CD4-positive, alpha-beta T cell (primary cell): ENCODE results near the gene PPP1R14B. TPM values are rescaled to one million over a fixed set of nuclear protein-coding genes. Genes with fewer than 3 reads are reported as not detected.

Source experiments
- ATAC-seq: fragments of 200-7000 bp; cut with Tn5 transposase; one replicate; pipeline ENCODE4 v1.10.0; 2022; ENCODE audit warnings: mild to moderate bottlenecking; ENCODE audit not compliant: poor library complexity
- CTCF ChIA-PET: fragments of 350-600 bp; sonication (Branson Sonifier 250); formaldehyde crosslinking; loops from one replicate; lab custom pipeline; 2021; ENCODE audit warnings: antibody characterized with exemption, inconsistent platforms; lab: Charles Lee
- POLR2A ChIA-PET: fragments of 350-600 bp; sonication (Branson Sonifier 250); formaldehyde crosslinking; loops from one replicate; lab custom pipeline; 2021; ENCODE audit warnings: antibody characterized with exemption, inconsistent platforms; lab: Charles Lee
- DNase-seq, 14 experiments: peaks; one replicate each; pipeline ENCODE4 v3.0.0-alpha.2; 2013 to 2020; ENCODE audit warnings: mixed read lengths in 2 of 14
- H3K27ac ChIP-seq, 2 donors: one replicate each; pipeline versions ENCODE4 v1.5.1 to v1.7.0; 2013; ENCODE audit warnings: low read length in 2 of 2, low read depth in 1 of 2, mild to moderate bottlenecking in 1 of 2
- H3K27me3 ChIP-seq, 2 experiments: 1 replicate in 1 of 2; 2 replicates in 1 of 2; pipeline versions ENCODE4 v1.6.1 to v1.7.0; 2013; ENCODE audit warnings: low read length in 2 of 2, control low read depth in 1 of 2, mild to moderate bottlenecking in 1 of 2, moderate library complexity in 1 of 2; ENCODE audit not compliant: insufficient read depth in 2 of 2, control insufficient read depth in 1 of 2
- H3K36me3 ChIP-seq: one replicate; pipeline ENCODE4 v1.6.1; 2013; ENCODE audit warnings: low read length, control low read depth; ENCODE audit not compliant: insufficient read depth
- H3K4me1 ChIP-seq: one replicate; pipeline ENCODE4 v1.6.1; 2013; ENCODE audit warnings: low read length, control low read depth; ENCODE audit not compliant: insufficient read depth
- H3K4me3 ChIP-seq: one replicate; pipeline ENCODE4 v1.5.1; 2013; ENCODE audit warnings: mild to moderate bottlenecking, low read length, moderate library complexity
- H3K9me3 ChIP-seq, 2 experiments: 1 replicate in 1 of 2; 2 replicates in 1 of 2; pipeline versions ENCODE4 v1.6.1 to v1.7.0; 2013; ENCODE audit warnings: low read length in 2 of 2, mild to moderate bottlenecking in 2 of 2, control low read depth in 1 of 2, moderate library complexity in 1 of 2; ENCODE audit not compliant: control insufficient read depth in 1 of 2, insufficient read depth in 1 of 2
- H3K27ac Mint-ChIP-seq: one replicate; pipeline ENCODE4 v1.8.0; 2020; ENCODE audit warnings: mixed read lengths
- H3K27me3 Mint-ChIP-seq: one replicate; pipeline ENCODE4 v1.8.0; 2021; ENCODE audit warnings: mixed read lengths
- H3K36me3 Mint-ChIP-seq: one replicate; pipeline ENCODE4 v1.8.0; 2021; ENCODE audit warnings: low read depth, mixed read lengths
- H3K4me1 Mint-ChIP-seq: one replicate; pipeline ENCODE4 v1.8.0; 2021; ENCODE audit warnings: low read depth, mixed read lengths
- H3K4me3 Mint-ChIP-seq: one replicate; pipeline ENCODE4 v1.8.0; 2020; ENCODE audit warnings: mild to moderate bottlenecking, mixed read lengths
- H3K9me3 Mint-ChIP-seq: one replicate; pipeline ENCODE4 v1.8.0; 2020; ENCODE audit warnings: mixed read lengths
- intact Hi-C, 2 experiments: fragments of 100-400 bp; cut with DNase I in 1 of 2; cut with micrococcal nuclease in 1 of 2; formaldehyde crosslinking; loops; one replicate each; pipeline versions ENCODE4 v1.15.1 to v1.9.0; 2023 to 2025; cut with DNase I, micrococcal nuclease
- total RNA-seq, 174 experiments: library from RNA in 2 of 174; stranded (reverse) in 2 of 174; gene quantifications; one replicate each; pipeline ENCODE4 v1.2.3 and lab custom pipeline; 2021 to 2026
- TF ChIP-seq, protein P1 (sequence below): fragments of 200-600 bp; IDR thresholded peaks from one replicate; pipeline ENCODE4 v1.8.0; 2022; ENCODE audit warnings: antibody characterized with exemption, mild to moderate bottlenecking

Gene PPP1R14B
- total RNA-seq, 2 experiments from 2014 or later = 17.1 to 21.0 TPM

GRCh38 chr11:64275031-64275800 lies 28.5 kb upstream of the PPP1R14B start:
- DNase-seq (no peak), ATAC-seq (no peak)
- peaks cover 3% of the 10 kb centered on the region for H3K27me3 Mint-ChIP-seq
- no peaks in the 10 kb centered on the region for H3K9me3 Mint-ChIP-seq
- H3K36me3 ChIP-seq = peaks cover 22% of the 10 kb centered on the region
- H3K4me1 ChIP-seq = peaks cover 21% of the 10 kb centered on the region
- no peaks in the 10 kb centered on the region for H3K27me3 ChIP-seq
- no peak overlapping the region for H3K27ac ChIP-seq
- CTCF ChIA-PET = interaction anchor here (0.6 to 1.6 kb wide), 4 partner anchors 24 to 1452 kb away, joined by 3 to 5 read pairs (median 3); partner anchors contain the start of gene PLCB3
- H3K9me3 ChIP-seq = no peaks in the 10 kb centered on the region
- no peak overlapping the region for H3K4me3 ChIP-seq
- POLR2A ChIA-PET = interaction anchor here (1.0 kb wide), 1 partner anchor 68 kb away, joined by 3 read pairs; no protein-coding TSS in a partner anchor
- H3K4me1 Mint-ChIP-seq = peaks cover 12% of the 10 kb centered on the region
- TF ChIP-seq, protein P1, sequence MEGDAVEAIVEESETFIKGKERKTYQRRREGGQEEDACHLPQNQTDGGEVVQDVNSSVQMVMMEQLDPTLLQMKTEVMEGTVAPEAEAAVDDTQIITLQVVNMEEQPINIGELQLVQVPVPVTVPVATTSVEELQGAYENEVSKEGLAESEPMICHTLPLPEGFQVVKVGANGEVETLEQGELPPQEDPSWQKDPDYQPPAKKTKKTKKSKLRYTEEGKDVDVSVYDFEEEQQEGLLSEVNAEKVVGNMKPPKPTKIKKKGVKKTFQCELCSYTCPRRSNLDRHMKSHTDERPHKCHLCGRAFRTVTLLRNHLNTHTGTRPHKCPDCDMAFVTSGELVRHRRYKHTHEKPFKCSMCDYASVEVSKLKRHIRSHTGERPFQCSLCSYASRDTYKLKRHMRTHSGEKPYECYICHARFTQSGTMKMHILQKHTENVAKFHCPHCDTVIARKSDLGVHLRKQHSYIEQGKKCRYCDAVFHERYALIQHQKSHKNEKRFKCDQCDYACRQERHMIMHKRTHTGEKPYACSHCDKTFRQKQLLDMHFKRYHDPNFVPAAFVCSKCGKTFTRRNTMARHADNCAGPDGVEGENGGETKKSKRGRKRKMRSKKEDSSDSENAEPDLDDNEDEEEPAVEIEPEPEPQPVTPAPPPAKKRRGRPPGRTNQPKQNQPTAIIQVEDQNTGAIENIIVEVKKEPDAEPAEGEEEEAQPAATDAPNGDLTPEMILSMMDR = no peak
- peaks cover 19% of the 10 kb centered on the region for H3K36me3 Mint-ChIP-seq
- intact Hi-C loops = no loop called here
- no peak overlapping the region for H3K27ac Mint-ChIP-seq
- peak overlapping the region; percentile 25 for H3K4me3 Mint-ChIP-seq

DNA sequence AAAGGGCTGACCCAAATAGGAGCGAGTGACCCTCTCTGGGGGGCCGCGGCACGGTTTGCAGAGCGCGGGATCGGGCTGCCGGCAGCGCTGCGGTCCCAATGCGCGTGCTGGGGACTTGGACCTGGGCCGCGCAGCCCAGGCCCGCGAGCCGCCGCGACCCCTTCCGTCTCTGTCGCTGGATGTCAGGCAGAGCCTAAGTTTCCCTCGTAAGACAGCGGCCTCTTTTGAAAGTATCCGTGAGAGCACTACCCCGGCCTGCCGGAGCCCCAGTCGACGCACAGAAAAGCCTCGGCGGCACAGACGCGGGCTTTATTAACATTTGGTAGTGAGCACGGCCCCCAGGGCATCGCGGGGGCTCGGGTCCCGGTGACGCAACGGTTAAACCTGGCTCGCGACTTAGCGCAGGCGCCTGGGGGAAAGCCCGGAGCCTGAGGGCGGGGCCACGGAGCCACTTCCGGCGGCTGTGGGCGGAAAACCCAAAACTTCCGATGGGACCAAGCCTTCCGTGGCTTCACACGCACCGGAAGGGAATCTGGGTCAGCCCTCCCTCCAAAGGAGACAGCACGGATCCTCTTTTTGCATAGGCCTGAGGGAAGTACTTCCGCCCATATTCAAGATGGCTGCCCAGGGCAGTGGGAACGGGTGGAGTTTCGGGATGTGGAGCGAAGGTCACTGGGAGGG lies 22.9 kb upstream of the PPP1R14B start:
- H3K27ac ChIP-seq = peak overlapping the region; percentile 92 to 99
- CTCF ChIA-PET = interaction anchor here (0.7 to 3.4 kb wide), 10 partner anchors 23 to 84 kb away, joined by 3 to 19 read pairs (median 6); partner anchors contain the start of genes ESRRA, PPP1R14B, PRDX5 and STIP1
- peak overlapping the region; percentile 99 for H3K27ac Mint-ChIP-seq
- TF ChIP-seq, protein P1 = no peak
- no peaks in the 10 kb centered on the region for H3K27me3 ChIP-seq
- peak overlapping the region; percentile 97 for H3K4me3 ChIP-seq
- ATAC-seq (peak; percentile 68), DNase-seq (peak; percentile 94 to 99 (median 96))
- H3K4me1 ChIP-seq = peaks cover 43% of the 10 kb centered on the region
- no peaks in the 10 kb centered on the region for H3K9me3 Mint-ChIP-seq
- no peaks in the 10 kb centered on the region for H3K9me3 ChIP-seq
- peaks cover 5% of the 10 kb centered on the region for H3K27me3 Mint-ChIP-seq
- intact Hi-C loops = loop anchor here (1.0 to 5.0 kb wide), 10 partner anchors 16 to 64 kb away; partner anchors contain the start of genes GPR137 (in 2 of the 2), TRMT112 (in 2 of the 2), DNAJC4 (in 1 of the 2) and ESRRA (in 1 of the 2)
- H3K4me3 Mint-ChIP-seq = peak overlapping the region; percentile 94
- peaks cover 32% of the 10 kb centered on the region for H3K4me1 Mint-ChIP-seq
- no peaks in the 10 kb centered on the region for H3K36me3 ChIP-seq
- peaks cover 20% of the 10 kb centered on the region for H3K36me3 Mint-ChIP-seq
- POLR2A ChIA-PET = interaction anchor here (0.7 to 6.6 kb wide), 21 partner anchors 14 to 1430 kb away, joined by 3 to 125 read pairs (median 16); partner anchors contain the start of genes BAD, CATSPERZ, CCDC88B and DNAJC4

DNA sequence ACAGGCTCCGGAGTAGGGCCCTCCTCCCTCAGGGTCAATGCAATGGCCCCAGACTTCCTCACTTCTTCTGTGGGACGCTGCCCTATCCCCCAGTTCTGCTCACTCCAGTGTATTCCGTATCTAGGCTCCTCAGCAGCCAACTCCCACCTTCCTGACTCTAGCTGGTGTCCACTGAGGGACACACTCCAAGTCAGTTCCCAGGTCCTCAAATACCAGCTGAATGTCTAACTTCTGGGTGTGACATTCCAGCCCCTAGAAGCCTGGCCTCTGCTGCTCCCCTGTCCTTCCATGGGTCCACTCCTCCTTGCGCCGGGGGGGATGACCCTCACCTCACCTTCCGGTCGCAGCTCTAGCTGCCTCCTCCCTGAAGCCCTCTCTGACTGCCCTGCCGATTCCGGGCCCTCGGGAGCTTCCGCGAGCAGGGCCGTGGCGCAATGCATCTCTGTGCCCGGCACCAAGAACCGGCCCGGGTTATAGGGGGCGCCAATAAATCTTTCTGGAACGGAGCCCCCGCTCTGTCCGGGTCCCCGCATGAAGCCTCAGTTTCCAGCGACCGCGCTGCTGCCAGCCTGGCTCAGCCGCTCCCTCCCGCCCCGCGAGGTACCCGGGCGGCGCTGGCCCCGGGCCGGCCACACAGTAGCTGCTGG lies 22.3 kb upstream of the PPP1R14B start:
- DNase-seq = peak in 9 of 14 experiments; percentile 23 to 69 (median 50)
- no peaks in the 10 kb centered on the region for H3K9me3 ChIP-seq
- H3K36me3 ChIP-seq = no peaks in the 10 kb centered on the region
- peak overlapping the region; percentile 97 for H3K4me3 ChIP-seq
- Mint-ChIP-seq H3K4me1 (peaks cover 32% of the 10 kb centered on the region), H3K27me3 (peaks cover 5% of the 10 kb centered on the region), H3K36me3 (peaks cover 20% of the 10 kb centered on the region), H3K27ac (peak overlapping the region; percentile 99), H3K9me3 (no peaks in the 10 kb centered on the region), H3K4me3 (peak overlapping the region; percentile 94)
- ChIA-PET POLR2A (interaction anchor here (0.8 to 6.6 kb wide), 12 partner anchors 15 to 84 kb away, joined by 3 to 125 read pairs (median 34); partner anchors contain the start of genes BAD, DNAJC4, ESRRA and FERMT3), CTCF (interaction anchor here (1.4 to 3.4 kb wide), 7 partner anchors 17 to 83 kb away, joined by 4 to 19 read pairs (median 6); partner anchors contain the start of genes PPP1R14B, PRDX5, STIP1 and TRMT112)
- intact Hi-C loops = loop anchor here (1.0 kb wide), 4 partner anchors 17 to 64 kb away; partner anchors contain the start of gene PLCB3 (in 1 of the 2)
- ATAC-seq = no peak
- TF ChIP-seq, protein P1 = no peak
- no peaks in the 10 kb centered on the region for H3K27me3 ChIP-seq
- peak overlapping the region; percentile 92 to 99 for H3K27ac ChIP-seq
- H3K4me1 ChIP-seq = peaks cover 43% of the 10 kb centered on the region
